ENCODE measurements around the gene TMEM132D.

Gene TMEM132D

GRCh38 chr12:129169928-129170327 is 733.9 kb downstream of the TMEM132D start:
- Histone ChIP-seq H3K9me3 (ENCODE audit: control insufficient read depth in 1 of 2, low read length in 2 of 2) (peaks cover 0 to 5% of the 10 kb centered on the region in 2 donors), H3K4me1 (ENCODE audit: control insufficient read depth in 1 of 2, insufficient read depth in 2 of 2, low read length in 2 of 2) (no peaks in the 10 kb centered on the region), H3K36me3 (ENCODE audit: control insufficient read depth in 1 of 2, insufficient read depth in 2 of 2, low read length in 2 of 2) (no peaks in the 10 kb centered on the region), H3K27ac (ENCODE audit: low read length) (no peak overlapping the region), H3K27me3 (ENCODE audit: low read depth, low read length) (no peaks in the 10 kb centered on the region), H3K4me3 (ENCODE audit: low read depth in 1 of 2, low read length in 2 of 2) (no peak overlapping the region)

GRCh38 chr12:129163861-129164260 is 740.0 kb downstream of the TMEM132D start:
- Histone ChIP-seq H3K4me1 (ENCODE audit: control insufficient read depth in 1 of 2, insufficient read depth in 2 of 2, low read length in 2 of 2) (no peaks in the 10 kb centered on the region), H3K9me3 (ENCODE audit: control insufficient read depth in 1 of 2, low read length in 2 of 2) (peaks cover 4 to 17% of the 10 kb centered on the region in 2 donors), H3K36me3 (ENCODE audit: control insufficient read depth in 1 of 2, insufficient read depth in 2 of 2, low read length in 2 of 2) (no peaks in the 10 kb centered on the region), H3K27me3 (ENCODE audit: low read depth, low read length) (no peaks in the 10 kb centered on the region), H3K4me3 (ENCODE audit: low read depth in 1 of 2, low read length in 2 of 2) (no peak overlapping the region), H3K27ac (ENCODE audit: low read length) (no peak overlapping the region)

- Histone ChIP-seq H3K27ac (ENCODE audit: low read length) (no peak overlapping the region), H3K4me1 (ENCODE audit: control insufficient read depth in 1 of 2, insufficient read depth in 2 of 2, low read length in 2 of 2) (no peaks in the 10 kb centered on the region), H3K36me3 (ENCODE audit: control insufficient read depth in 1 of 2, insufficient read depth in 2 of 2, low read length in 2 of 2) (no peaks in the 10 kb centered on the region), H3K27me3 (ENCODE audit: low read depth, low read length) (no peaks in the 10 kb centered on the region), H3K9me3 (ENCODE audit: control insufficient read depth in 1 of 2, low read length in 2 of 2) (peaks cover 4 to 17% of the 10 kb centered on the region in 2 donors), H3K4me3 (ENCODE audit: low read depth in 1 of 2, low read length in 2 of 2) (no peak overlapping the region)
These were observed 740.4 kb downstream of the TMEM132D start for GRCh38 chr12:129163461-129163860.

- H3K36me3 ChIP-seq (ENCODE audit: control insufficient read depth in 1 of 2, insufficient read depth in 2 of 2, low read length in 2 of 2), result no peaks in the 10 kb centered on the region
- H3K27ac ChIP-seq (ENCODE audit: low read length), result no peak overlapping the region
- H3K27me3 ChIP-seq (ENCODE audit: low read depth, low read length), result no peaks in the 10 kb centered on the region
- H3K9me3 ChIP-seq (ENCODE audit: control insufficient read depth in 1 of 2, low read length in 2 of 2), result peaks cover 4 to 17% of the 10 kb centered on the region in 2 donors
- H3K4me3 ChIP-seq (ENCODE audit: low read depth in 1 of 2, low read length in 2 of 2), result no peak overlapping the region
- no peaks in the 10 kb centered on the region for H3K4me1 ChIP-seq (ENCODE audit: control insufficient read depth in 1 of 2, insufficient read depth in 2 of 2, low read length in 2 of 2)
These were observed 741.0 kb downstream of the TMEM132D start for GRCh38 chr12:129162805-129163204.

- Histone ChIP-seq H3K4me1 (ENCODE audit: control insufficient read depth in 1 of 2, insufficient read depth in 2 of 2, low read length in 2 of 2) (no peaks in the 10 kb centered on the region), H3K27me3 (ENCODE audit: low read depth, low read length) (no peaks in the 10 kb centered on the region), H3K36me3 (ENCODE audit: control insufficient read depth in 1 of 2, insufficient read depth in 2 of 2, low read length in 2 of 2) (no peaks in the 10 kb centered on the region), H3K9me3 (ENCODE audit: control insufficient read depth in 1 of 2, low read length in 2 of 2) (peaks cover 4 to 17% of the 10 kb centered on the region in 2 donors), H3K27ac (ENCODE audit: low read length) (no peak overlapping the region), H3K4me3 (ENCODE audit: low read depth in 1 of 2, low read length in 2 of 2) (no peak overlapping the region)
These were observed 742.3 kb downstream of the TMEM132D start for GRCh38 chr12:129161511-129161910.

GRCh38 chr12:129160282-129160681 is 743.5 kb downstream of the TMEM132D start:
- no peak overlapping the region for H3K4me3 ChIP-seq (ENCODE audit: low read depth in 1 of 2, low read length in 2 of 2)
- H3K9me3 ChIP-seq (ENCODE audit: control insufficient read depth in 1 of 2, low read length in 2 of 2), result peaks cover 4 to 17% of the 10 kb centered on the region in 2 donors
- no peaks in the 10 kb centered on the region for H3K4me1 ChIP-seq (ENCODE audit: control insufficient read depth in 1 of 2, insufficient read depth in 2 of 2, low read length in 2 of 2)
- no peaks in the 10 kb centered on the region for H3K36me3 ChIP-seq (ENCODE audit: control insufficient read depth in 1 of 2, insufficient read depth in 2 of 2, low read length in 2 of 2)
- no peaks in the 10 kb centered on the region for H3K27me3 ChIP-seq (ENCODE audit: low read depth, low read length)
- no peak overlapping the region for H3K27ac ChIP-seq (ENCODE audit: low read length)

GRCh38 chr12:129152351-129153104 is 751.3 kb downstream of the TMEM132D start:
- H3K27me3 ChIP-seq (ENCODE audit: low read depth, low read length), result no peaks in the 10 kb centered on the region
- H3K4me1 ChIP-seq (ENCODE audit: control insufficient read depth in 1 of 2, insufficient read depth in 2 of 2, low read length in 2 of 2), result no peaks in the 10 kb centered on the region
- no peak overlapping the region for H3K27ac ChIP-seq (ENCODE audit: low read length)
- no peak overlapping the region for H3K4me3 ChIP-seq (ENCODE audit: low read depth in 1 of 2, low read length in 2 of 2)
- no peaks in the 10 kb centered on the region for H3K36me3 ChIP-seq (ENCODE audit: control insufficient read depth in 1 of 2, insufficient read depth in 2 of 2, low read length in 2 of 2)
- H3K9me3 ChIP-seq (ENCODE audit: control insufficient read depth in 1 of 2, low read length in 2 of 2), result no peaks in the 10 kb centered on the region

GRCh38 chr12:129150721-129151120 is 753.1 kb downstream of the TMEM132D start:
- H3K4me1 ChIP-seq (ENCODE audit: control insufficient read depth in 1 of 2, insufficient read depth in 2 of 2, low read length in 2 of 2), result no peaks in the 10 kb centered on the region

GRCh38 chr12:129145381-129145780 is 758.4 kb downstream of the TMEM132D start:
- no peaks in the 10 kb centered on the region for H3K4me1 ChIP-seq (ENCODE audit: control insufficient read depth in 1 of 2, insufficient read depth in 2 of 2, low read length in 2 of 2)
- no peaks in the 10 kb centered on the region for H3K27me3 ChIP-seq (ENCODE audit: low read depth, low read length)
- no peak overlapping the region for H3K4me3 ChIP-seq (ENCODE audit: low read depth in 1 of 2, low read length in 2 of 2)
- no peak overlapping the region for H3K27ac ChIP-seq (ENCODE audit: low read length)
- no peaks in the 10 kb centered on the region for H3K36me3 ChIP-seq (ENCODE audit: control insufficient read depth in 1 of 2, insufficient read depth in 2 of 2, low read length in 2 of 2)
- no peaks in the 10 kb centered on the region for H3K9me3 ChIP-seq (ENCODE audit: control insufficient read depth in 1 of 2, low read length in 2 of 2)

More at GRCh38 chr12:129150721-129151120, 753.1 kb downstream of the TMEM132D start:
- Histone ChIP-seq H3K27me3 (ENCODE audit: low read depth, low read length) (no peaks in the 10 kb centered on the region), H3K36me3 (ENCODE audit: control insufficient read depth in 1 of 2, insufficient read depth in 2 of 2, low read length in 2 of 2) (no peaks in the 10 kb centered on the region), H3K4me3 (ENCODE audit: low read depth in 1 of 2, low read length in 2 of 2) (no peak overlapping the region), H3K27ac (ENCODE audit: low read length) (no peak overlapping the region), H3K9me3 (ENCODE audit: control insufficient read depth in 1 of 2, low read length in 2 of 2) (no peaks in the 10 kb centered on the region)

GRCh38 chr12:129138776-129139175 is 765.0 kb downstream of the TMEM132D start:
- H3K27me3 ChIP-seq (ENCODE audit: low read depth, low read length), result no peaks in the 10 kb centered on the region
- H3K36me3 ChIP-seq (ENCODE audit: control insufficient read depth in 1 of 2, insufficient read depth in 2 of 2, low read length in 2 of 2), result no peaks in the 10 kb centered on the region
- H3K9me3 ChIP-seq (ENCODE audit: control insufficient read depth in 1 of 2, low read length in 2 of 2), result no peaks in the 10 kb centered on the region
- no peak overlapping the region for H3K4me3 ChIP-seq (ENCODE audit: low read depth in 1 of 2, low read length in 2 of 2)
- H3K27ac ChIP-seq (ENCODE audit: low read length), result no peak overlapping the region
- no peaks in the 10 kb centered on the region for H3K4me1 ChIP-seq (ENCODE audit: control insufficient read depth in 1 of 2, insufficient read depth in 2 of 2, low read length in 2 of 2)

GRCh38 chr12:129136694-129137325 is 767.0 kb downstream of the TMEM132D start:
- H3K9me3 ChIP-seq (ENCODE audit: control insufficient read depth in 1 of 2, low read length in 2 of 2), result no peaks in the 10 kb centered on the region
- H3K27me3 ChIP-seq (ENCODE audit: low read depth, low read length), result no peaks in the 10 kb centered on the region
- H3K4me1 ChIP-seq (ENCODE audit: control insufficient read depth in 1 of 2, insufficient read depth in 2 of 2, low read length in 2 of 2), result no peaks in the 10 kb centered on the region
- H3K36me3 ChIP-seq (ENCODE audit: control insufficient read depth in 1 of 2, insufficient read depth in 2 of 2, low read length in 2 of 2), result no peaks in the 10 kb centered on the region
- H3K27ac ChIP-seq (ENCODE audit: low read length), result no peak overlapping the region
- no peak overlapping the region for H3K4me3 ChIP-seq (ENCODE audit: low read depth in 1 of 2, low read length in 2 of 2)
